ENCODE results near the gene GCGR.

Gene GCGR

GRCh38 chr17:81852237-81852636 is 48.3 kb downstream of the GCGR start:
- no peak for DNase-seq

DNA sequence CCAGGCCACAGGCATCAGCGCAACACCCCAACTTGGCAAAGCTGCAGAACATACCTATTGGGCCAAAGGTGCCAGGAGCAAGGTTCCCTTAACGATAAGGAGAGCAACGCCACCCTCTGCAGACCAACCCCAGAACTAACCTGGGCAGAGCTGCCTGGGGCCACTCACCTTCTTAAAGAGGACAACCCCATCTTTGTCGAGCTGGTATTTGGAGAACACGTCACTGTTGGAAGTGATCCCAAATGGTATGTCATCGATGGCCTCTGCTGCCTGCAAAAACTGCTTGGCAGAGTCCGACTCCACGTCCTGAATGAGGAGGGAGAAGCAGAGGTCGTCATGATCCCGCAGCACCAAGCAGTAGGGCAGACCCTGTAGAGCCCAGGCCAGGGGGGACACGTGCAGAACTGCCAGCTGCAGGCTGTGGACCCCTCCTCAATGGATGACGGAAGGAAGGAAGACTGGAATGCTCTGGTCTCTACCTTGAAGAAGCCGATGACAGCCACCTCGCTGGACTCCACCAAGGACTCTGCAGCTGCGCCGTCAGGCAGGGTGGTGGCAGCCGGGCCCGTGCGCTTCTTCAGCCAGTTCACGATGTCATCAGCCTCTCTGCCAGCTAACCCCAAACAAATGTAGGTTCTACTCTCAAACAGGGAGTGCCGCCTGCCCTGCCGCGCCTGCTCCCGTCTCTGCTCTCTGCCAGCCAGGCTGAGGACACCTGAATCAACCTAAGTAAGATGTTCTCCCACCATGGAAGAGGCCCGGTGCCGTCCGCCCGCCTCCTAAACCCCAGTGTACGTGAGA is 51.2 kb downstream of the GCGR start:
- DNase-seq: no peak

DNA sequence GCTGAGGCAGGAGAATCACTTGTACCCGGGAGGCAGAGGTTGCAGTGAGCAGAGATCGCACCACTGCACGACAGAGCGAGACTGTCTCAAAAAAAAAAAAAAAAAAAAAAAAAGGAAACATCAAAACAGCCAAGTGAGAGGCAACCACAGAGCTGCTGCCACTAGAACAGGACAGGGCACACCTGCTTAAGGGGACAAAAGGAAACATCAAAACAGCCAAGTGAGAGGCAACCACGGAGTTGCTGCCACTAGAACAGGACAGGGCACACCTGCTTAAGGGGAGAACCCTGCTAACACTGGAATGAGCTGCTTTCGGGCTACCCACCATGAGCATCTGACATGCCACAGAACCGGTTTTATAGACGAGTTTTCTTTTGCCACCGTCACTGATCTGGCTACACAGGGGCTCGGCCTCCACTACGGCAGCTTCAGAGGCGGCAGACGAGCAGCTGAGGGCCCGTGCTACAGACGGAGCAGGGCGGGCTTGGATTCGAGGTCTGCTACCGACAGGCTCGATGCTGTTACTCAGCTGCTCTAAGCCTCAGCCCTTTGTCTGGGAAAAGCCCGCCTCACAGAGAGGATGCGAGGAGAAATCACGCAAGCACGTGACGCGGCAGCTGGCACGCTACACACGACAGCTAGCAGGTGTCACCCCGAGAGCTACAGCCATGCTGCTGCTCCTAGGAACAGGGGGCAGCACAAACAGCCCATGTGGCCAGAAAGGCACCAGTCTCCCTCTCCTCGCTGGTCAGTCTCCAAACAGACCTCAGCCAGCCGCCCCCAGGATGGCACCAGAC is 54.4 kb downstream of the GCGR start:
- no peak for DNase-seq

DNA sequence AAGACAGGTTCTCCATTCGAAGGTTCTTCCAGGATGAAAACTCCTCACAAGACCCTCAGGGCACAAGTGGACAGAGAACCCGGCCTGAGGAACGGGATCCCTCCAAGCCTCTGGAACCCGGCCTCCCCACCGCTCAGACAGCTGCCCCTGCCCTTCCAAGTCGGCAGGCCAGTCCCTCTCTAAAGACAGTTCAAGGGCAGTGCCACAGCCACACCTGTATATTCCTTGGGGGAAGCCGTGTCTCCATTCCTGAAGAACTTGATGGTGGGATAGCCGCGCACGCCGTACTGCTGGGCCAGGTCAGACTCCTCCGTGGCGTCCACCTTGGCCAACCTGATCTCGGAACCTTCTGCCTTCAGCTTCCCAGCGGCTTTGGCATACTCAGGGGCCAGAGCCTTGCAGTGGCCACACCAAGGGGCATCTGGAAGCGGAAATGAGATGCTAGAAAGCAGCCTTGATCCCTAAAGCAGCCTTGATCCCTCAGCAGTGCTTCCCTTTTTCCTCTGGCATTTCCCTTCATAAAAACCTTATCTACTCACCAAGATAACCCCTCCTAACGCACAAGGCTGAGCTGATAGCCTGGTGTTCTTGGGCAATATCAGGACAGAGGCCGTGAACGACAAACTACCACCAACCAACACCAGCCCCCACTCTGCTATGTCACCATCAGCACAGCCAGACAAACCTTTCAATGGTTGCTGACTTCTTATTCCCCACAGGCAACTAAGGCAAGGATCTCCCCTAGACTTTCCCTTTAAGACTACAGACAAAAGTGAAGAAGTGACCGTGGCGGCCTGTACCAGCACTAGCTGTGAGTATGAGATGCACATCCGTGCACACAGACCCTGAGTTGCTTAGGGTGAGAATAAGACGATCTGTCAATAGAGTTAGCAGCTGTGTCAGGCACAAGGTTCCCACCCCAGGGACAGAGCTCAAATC is 55.3 kb downstream of the GCGR start:
- peak; percentile 69 for DNase-seq

DNA sequence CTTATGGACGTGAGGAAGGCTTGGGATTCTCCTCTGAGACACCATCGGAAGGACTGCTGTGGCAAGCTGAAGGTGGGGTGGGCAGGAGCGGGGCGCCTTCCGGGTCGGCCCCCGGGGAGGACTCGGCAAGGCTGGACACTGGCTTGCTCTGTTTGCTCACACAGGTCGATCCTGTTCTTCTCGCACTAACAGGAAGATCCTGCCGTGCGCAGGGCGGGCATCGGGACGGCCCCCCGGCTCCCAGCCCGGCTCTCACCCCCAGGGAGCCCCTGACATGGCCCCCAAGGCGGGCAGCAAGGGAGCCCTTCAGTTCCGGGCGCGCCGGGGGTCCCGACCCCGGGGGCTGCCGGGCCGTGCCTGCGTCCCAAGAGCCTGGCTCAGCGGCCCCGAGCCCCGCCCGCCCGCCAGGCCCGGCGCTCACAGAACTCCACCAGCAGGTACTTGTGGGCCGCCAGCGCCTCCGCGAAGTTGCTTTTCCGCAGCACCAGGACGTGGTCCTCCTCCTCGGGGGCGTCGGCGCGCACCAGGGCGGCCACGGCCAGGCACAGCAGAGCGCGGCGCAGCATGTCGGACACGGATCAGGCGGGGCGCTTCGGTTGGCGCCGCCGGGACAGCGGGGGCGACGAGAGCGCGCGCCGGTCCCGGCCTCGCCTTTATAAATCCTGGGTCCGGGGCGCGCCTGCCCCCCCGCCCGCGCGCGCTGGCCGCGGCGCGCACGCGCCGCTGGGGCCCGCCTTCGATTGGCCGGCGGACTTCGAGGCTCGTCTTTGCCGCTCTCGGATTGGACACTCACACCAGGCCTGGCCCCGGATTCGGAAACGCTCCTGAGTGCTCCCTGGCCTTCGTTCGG is 56.2 kb downstream of the GCGR start, which contains the start of gene P4HB:
TSS of gene P4HB (minus strand) at position 630 of the 850 bp plus-strand sequence. CDS start at position 566, 64 bp downstream.
- DNase-seq: no peak

DNA sequence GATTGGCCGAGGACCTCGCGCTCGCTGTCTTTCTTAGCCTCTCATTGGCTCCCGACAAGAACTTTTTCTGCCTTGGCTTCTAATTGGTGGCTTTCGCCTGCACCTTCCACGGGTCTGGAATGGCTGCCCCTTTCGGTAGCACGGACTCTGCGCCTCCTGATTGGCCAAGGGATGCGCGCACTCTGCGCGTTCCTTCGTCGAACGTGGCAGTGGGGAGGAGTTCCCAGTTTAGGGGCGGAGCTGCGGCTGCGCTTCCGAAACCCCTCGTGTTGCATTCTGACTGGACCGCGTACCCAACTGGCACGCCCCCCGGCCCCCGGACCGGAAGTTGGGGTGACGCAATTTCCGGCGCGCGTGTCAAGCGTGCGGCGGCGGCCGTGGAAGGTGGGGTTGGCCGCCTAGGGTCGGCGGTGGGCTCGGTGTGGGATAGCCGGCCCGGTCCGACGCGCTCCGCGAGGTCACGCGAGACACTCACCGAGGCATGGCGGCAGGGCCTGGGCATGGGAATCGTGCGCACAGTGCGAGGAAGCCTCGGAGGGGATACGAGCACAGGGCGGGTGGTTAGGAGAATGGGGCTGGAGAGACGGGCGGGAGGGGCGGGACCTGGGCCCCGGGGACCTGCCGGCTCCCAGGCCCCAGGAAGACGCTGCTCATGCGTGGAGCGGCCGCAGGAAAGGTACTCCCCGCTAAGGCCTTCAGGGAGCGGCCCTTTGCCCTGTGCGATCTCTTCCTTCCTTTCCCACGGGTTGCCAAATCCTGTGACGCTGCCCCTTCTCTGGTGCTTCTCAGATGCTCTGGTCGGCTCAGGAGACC is 57.0 kb downstream of the GCGR start:
- peak; percentile 100 for DNase-seq

- DNase-seq: peak; percentile 94
These were observed 59.2 kb downstream of the GCGR start for GRCh38 chr17:81863123-81863675.

All from GF-D8 (cell line).